PC-9 (cell line): Measurements from ENCODE around the gene LUZP2. TPM values are rescaled to one million over a fixed set of nuclear protein-coding genes. Genes with fewer than 3 reads are reported as not detected.
A peak's percentile ranks its signal among the peaks of the same experiment; 100 is the strongest.

Source experiments
- BruUV-seq: library from RNA; stranded (reverse); fragments of 400-500 nt; replicated peaks from 2 replicates; lab custom pipeline; 2021; lab: Mats Ljungman, UMichigan
- CTCF ChIA-PET: fragments of 300-600 bp; sonication (Branson Sonifier 250); formaldehyde crosslinking; loops from one replicate; lab custom pipeline; 2022; ENCODE audit warnings: antibody characterized with exemption; lab: Charles Lee
- POLR2A ChIA-PET: fragments of 300-600 bp; sonication (Branson Sonifier 250); formaldehyde crosslinking; loops from one replicate; lab custom pipeline; 2022; ENCODE audit warnings: antibody characterized with exemption; ENCODE audit not compliant: unreplicated experiment; lab: Charles Lee
- DNase-seq, 2 experiments: peaks; one replicate each; pipeline versions ENCODE4 v3.0.0 to v3.0.0-alpha.2; 2015 to 2022; ENCODE audit warnings: mixed read lengths in 1 of 2
- H2AFZ ChIP-seq: fragments of 200-600 bp; sonication (generic); 2 replicates; pipeline ENCODE4 v1.8.1; 2017; ENCODE audit warnings: antibody characterized with exemption
- H3F3A ChIP-seq: fragments of 200-600 bp; sonication (generic); 2 replicates; pipeline ENCODE4 v1.8.1; 2017; ENCODE audit warnings: antibody characterized with exemption, mild to moderate bottlenecking, low read depth; ENCODE audit not compliant: insufficient read depth
- H3K27ac ChIP-seq: fragments of 200-600 bp; sonication (generic); 2 replicates; pipeline ENCODE4 v1.6.1; 2016; ENCODE audit warnings: mixed run types
- H3K27me3 ChIP-seq: fragments of 200-600 bp; sonication (generic); 2 replicates; pipeline ENCODE4 v1.6.1; 2016; ENCODE audit warnings: low read depth, mixed run types; ENCODE audit not compliant: insufficient read depth
- H3K36me3 ChIP-seq: fragments of 200-600 bp; sonication (generic); 2 replicates; pipeline ENCODE4 v1.6.1; 2016; ENCODE audit warnings: low read depth, mixed run types
- H3K4me1 ChIP-seq: fragments of 200-600 bp; sonication (generic); replicated peaks from 2 replicates; pipeline ENCODE4 v1.6.1; 2016; ENCODE audit warnings: mixed run types; ENCODE audit not compliant: insufficient read depth
- H3K4me2 ChIP-seq: fragments of 200-600 bp; sonication (generic); 2 replicates; pipeline ENCODE4 v1.6.1; 2017; ENCODE audit warnings: mixed run types
- H3K4me3 ChIP-seq: fragments of 200-600 bp; sonication (generic); 2 replicates; pipeline ENCODE4 v1.6.1; 2016; ENCODE audit warnings: mixed run types
- H3K79me2 ChIP-seq: fragments of 200-600 bp; sonication (generic); 2 replicates; pipeline ENCODE4 v1.6.1; 2017; ENCODE audit warnings: low read depth, mixed run types
- H3K9me2 ChIP-seq: fragments of 200-600 bp; sonication (generic); 2 replicates; pipeline ENCODE4 v1.8.1; 2017; ENCODE audit warnings: mild to moderate bottlenecking; ENCODE audit not compliant: insufficient read depth
- H3K9me3 ChIP-seq: fragments of 200-600 bp; sonication (generic); 2 replicates; pipeline ENCODE4 v1.8.1; 2016; ENCODE audit warnings: low read depth; ENCODE audit not compliant: insufficient read depth
- H4K20me1 ChIP-seq: fragments of 200-600 bp; sonication (generic); 2 replicates; pipeline ENCODE4 v1.8.1; 2017; ENCODE audit not compliant: insufficient read depth
- EZH2 ChIP-seq: fragments of 200-600 bp; sonication (generic); IDR thresholded peaks from 2 replicates; pipeline ENCODE4 v1.8.0; 2017; ENCODE audit warnings: antibody characterized with exemption, low read depth
- intact Hi-C: fragments of 100-400 bp; cut with micrococcal nuclease; formaldehyde crosslinking; loops from one replicate; pipeline ENCODE4 v1.10.0; 2022; ENCODE audit not compliant: unreplicated experiment
- total RNA-seq: library from RNA; stranded (reverse); gene quantifications from 2 replicates; pipeline ENCODE4 v1.2.3, GENCODE V29; 2021
- TF ChIP-seq, protein P1 (sequence below): fragments of 200-600 bp; sonication (generic); conservative IDR thresholded peaks from 2 replicates; pipeline ENCODE4 v1.6.1; 2017; ENCODE audit warnings: mixed run types, antibody characterized with exemption, mild to moderate bottlenecking, moderate library complexity

The LUZP2 gene
- total RNA-seq, 1 experiment from 2014 or later, result 0.15 TPM

DNA sequence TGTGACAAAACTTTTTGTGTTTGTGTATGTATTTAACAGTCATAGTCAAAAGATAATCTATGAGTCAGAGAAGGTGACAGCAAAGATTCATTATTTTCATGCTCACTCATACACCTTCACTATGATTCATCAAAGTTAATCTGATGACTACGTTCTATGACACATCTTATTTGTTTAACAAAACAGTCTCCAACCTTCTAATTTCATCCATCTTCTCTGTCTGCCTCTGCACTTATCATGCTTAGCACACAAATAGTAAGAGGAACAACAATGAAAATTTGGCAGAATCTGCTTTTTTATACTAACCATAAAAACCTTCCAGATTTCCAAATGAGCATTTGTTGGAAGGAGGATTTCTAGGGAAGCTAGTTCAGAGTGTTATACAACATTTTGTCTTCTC is 568.9 kb downstream of the LUZP2 start:
- TF ChIP-seq, protein P1, sequence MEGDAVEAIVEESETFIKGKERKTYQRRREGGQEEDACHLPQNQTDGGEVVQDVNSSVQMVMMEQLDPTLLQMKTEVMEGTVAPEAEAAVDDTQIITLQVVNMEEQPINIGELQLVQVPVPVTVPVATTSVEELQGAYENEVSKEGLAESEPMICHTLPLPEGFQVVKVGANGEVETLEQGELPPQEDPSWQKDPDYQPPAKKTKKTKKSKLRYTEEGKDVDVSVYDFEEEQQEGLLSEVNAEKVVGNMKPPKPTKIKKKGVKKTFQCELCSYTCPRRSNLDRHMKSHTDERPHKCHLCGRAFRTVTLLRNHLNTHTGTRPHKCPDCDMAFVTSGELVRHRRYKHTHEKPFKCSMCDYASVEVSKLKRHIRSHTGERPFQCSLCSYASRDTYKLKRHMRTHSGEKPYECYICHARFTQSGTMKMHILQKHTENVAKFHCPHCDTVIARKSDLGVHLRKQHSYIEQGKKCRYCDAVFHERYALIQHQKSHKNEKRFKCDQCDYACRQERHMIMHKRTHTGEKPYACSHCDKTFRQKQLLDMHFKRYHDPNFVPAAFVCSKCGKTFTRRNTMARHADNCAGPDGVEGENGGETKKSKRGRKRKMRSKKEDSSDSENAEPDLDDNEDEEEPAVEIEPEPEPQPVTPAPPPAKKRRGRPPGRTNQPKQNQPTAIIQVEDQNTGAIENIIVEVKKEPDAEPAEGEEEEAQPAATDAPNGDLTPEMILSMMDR, result no peak
- TF ChIP-seq EZH2, result no peak
- H3K9me2 ChIP-seq, result no peaks in the 10 kb centered on the region
- H3K4me3 ChIP-seq, result no peak overlapping the region
- BruUV-seq, result no TSS peak
- 0 out of 2 replicates have a peak, but pooled peaks cover 13% of the 10 kb centered on the region for H3F3A ChIP-seq
- no peaks in the 10 kb centered on the region for H3K27me3 ChIP-seq
- intact Hi-C loops, result loop anchor here (1.0 kb wide), 1 partner anchor 147 kb away; no protein-coding TSS in a partner anchor
- POLR2A ChIA-PET, result no interaction called here
- H3K9me3 ChIP-seq, result no peaks in the 10 kb centered on the region; the same call in 1 of the 2 replicates
- no peak overlapping the region for H2AFZ ChIP-seq
- H3K4me2 ChIP-seq, result peak overlapping the region; percentile 21
- no peaks in the 10 kb centered on the region for H4K20me1 ChIP-seq
- peaks cover 15% of the 10 kb centered on the region; the same call in 1 of the 2 replicates for H3K4me1 ChIP-seq
- no peaks in the 10 kb centered on the region for H3K36me3 ChIP-seq
- H3K27ac ChIP-seq, result peak overlapping the region; percentile 53
- peak in 1 of 2 experiments; percentile 80 for DNase-seq
- CTCF ChIA-PET, result no interaction called here
- no peaks in the 10 kb centered on the region for H3K79me2 ChIP-seq

DNA sequence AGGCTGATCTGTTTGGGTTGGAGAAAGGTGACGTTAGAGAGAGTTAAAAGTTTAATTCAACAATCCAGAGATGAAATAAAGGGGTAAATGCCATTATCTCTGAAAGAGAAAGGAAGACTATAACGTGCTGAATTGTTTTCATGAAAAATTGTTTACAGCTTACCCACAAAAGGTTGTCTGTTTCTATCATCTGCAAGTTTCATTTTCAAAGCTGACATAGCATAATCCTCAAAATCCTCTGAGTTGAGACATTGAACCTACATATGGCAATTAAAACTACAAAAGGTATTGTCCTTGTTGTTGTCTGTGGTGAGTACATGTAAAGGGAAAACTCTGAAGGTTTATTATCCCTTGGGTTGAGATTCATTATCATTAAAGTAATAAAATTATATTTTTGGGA is 569.9 kb downstream of the LUZP2 start:
- Histone ChIP-seq H3F3A (0 out of 2 replicates have a peak, but pooled peaks cover 13% of the 10 kb centered on the region), H3K27ac (no peak overlapping the region), H3K9me3 (no peaks in the 10 kb centered on the region; the same call in 1 of the 2 replicates), H3K4me3 (no peak overlapping the region), H4K20me1 (no peaks in the 10 kb centered on the region), H3K27me3 (no peaks in the 10 kb centered on the region), H3K79me2 (no peaks in the 10 kb centered on the region), H3K36me3 (no peaks in the 10 kb centered on the region), H3K4me2 (no peak overlapping the region), H3K4me1 (peaks cover 15% of the 10 kb centered on the region; the same call in 1 of the 2 replicates), H3K9me2 (no peaks in the 10 kb centered on the region), H2AFZ (no peak overlapping the region)
- TF ChIP-seq, protein P1, result no peak
- no peak for TF ChIP-seq EZH2
- no peak for DNase-seq
- CTCF ChIA-PET, result interaction anchor here (0.6 kb wide), 1 partner anchor 1602 kb away, joined by 9 read pairs; no protein-coding TSS in a partner anchor
- intact Hi-C loops, result no loop called here
- no TSS peak for BruUV-seq
- POLR2A ChIA-PET, result no interaction called here

DNA sequence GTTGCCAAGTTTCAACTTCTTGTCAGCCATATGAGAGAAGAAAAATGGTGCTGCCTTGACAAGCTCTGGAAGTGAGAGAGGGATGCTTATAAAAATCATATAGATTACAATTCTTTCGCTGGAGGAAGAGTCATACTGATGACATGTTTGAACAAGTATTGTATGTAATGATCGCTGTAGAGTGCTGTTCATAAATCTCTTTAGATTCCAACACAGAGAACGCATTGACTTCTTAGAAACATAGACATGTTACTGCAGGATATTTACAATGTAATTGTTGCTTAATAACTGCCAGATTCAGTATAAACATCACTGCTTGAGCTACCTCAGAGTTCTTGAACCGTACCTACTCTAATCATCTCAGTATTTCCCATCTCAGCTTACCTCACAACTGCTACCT is 571.6 kb downstream of the LUZP2 start:
- DNase-seq, result no peak
- intact Hi-C loops, result no loop called here
- Histone ChIP-seq H3K36me3 (no peaks in the 10 kb centered on the region), H3K4me1 (peaks cover 15% of the 10 kb centered on the region; the same call in 1 of the 2 replicates), H3K4me2 (no peak overlapping the region), H3K9me2 (no peaks in the 10 kb centered on the region), H2AFZ (no peak overlapping the region), H3F3A (0 out of 2 replicates have a peak, but pooled peaks cover 13% of the 10 kb centered on the region), H3K9me3 (no peaks in the 10 kb centered on the region; the same call in 1 of the 2 replicates), H3K27me3 (no peaks in the 10 kb centered on the region), H3K79me2 (no peaks in the 10 kb centered on the region), H3K27ac (no peak overlapping the region), H4K20me1 (no peaks in the 10 kb centered on the region), H3K4me3 (no peak overlapping the region)
- ChIA-PET CTCF (no interaction called here), POLR2A (no interaction called here)
- TF ChIP-seq EZH2, result no peak
- TF ChIP-seq, protein P1, result no peak
- BruUV-seq, result no TSS peak
